Embryonic facial prominence (tissue), 1 donor: Measurements from ENCODE around the gene CKB.
"Not testable (repeated sequence)": the region's sequence is repeated elsewhere in the genome, so short reads cannot be mapped to it uniquely, and the experiment has no call there.

Experiments
- DNase-seq: peaks from one replicate; pipeline ENCODE4 v3.0.0-alpha.2; 2016; ENCODE audit errors: extremely low spot score

Gene CKB

GRCh38 chr14:103526247-103526913 lies 3.8 kb upstream of the CKB start:
- no peak for DNase-seq

- DNase-seq: not testable (repeated sequence)
Measured at GRCh38 chr14:103525430-103526246, 3.0 kb upstream of the CKB start.

GRCh38 chr14:103524002-103524935 lies 1.6 kb upstream of the CKB start:
- DNase-seq: no peak

GRCh38 chr14:103523575-103523954 lies 935 bp upstream of the CKB start:
- DNase-seq: no peak

- DNase-seq: no peak
Measured at GRCh38 chr14:103521951-103522563, 573 bp downstream of the CKB start.

- no peak for DNase-seq
Measured at GRCh38 chr14:103521438-103521950, 1.1 kb downstream of the CKB start.

GRCh38 chr14:103520657-103521437 lies 1.8 kb downstream of the CKB start:
- DNase-seq: no peak

- DNase-seq: no peak
Measured at GRCh38 chr14:103520269-103520656, 2.4 kb downstream of the CKB start.

GRCh38 chr14:103519837-103520212 lies 2.8 kb downstream of the CKB start:
- DNase-seq: no peak

GRCh38 chr14:103519043-103519836 lies 3.4 kb downstream of the CKB start:
- DNase-seq: no peak

- no peak for DNase-seq
Measured at GRCh38 chr14:103518422-103519042, 4.1 kb downstream of the CKB start.

- no peak for DNase-seq
Measured at GRCh38 chr14:103517721-103518421, 4.8 kb downstream of the CKB start.

- no peak for DNase-seq
Measured at GRCh38 chr14:103517174-103517566, 5.5 kb downstream of the CKB start.

- no peak for DNase-seq
Measured at GRCh38 chr14:103516426-103517173, 6.0 kb downstream of the CKB start.

GRCh38 chr14:103514596-103515421 lies 7.8 kb downstream of the CKB start:
- no peak for DNase-seq

GRCh38 chr14:103512701-103513611 lies 9.7 kb downstream of the CKB start:
- no peak for DNase-seq
